Liver (tissue), 9 donors: Measurements from ENCODE around the gene QPCT. TPM values are rescaled to one million over a fixed set of nuclear protein-coding genes. Genes with fewer than 3 reads are reported as not detected.

Experiments used
- DNase-seq: peaks from one replicate; pipeline ENCODE4 v3.0.0-alpha.2; 2017; ENCODE audit warnings: low spot score
- H3K27ac ChIP-seq, 2 donors: one replicate each; pipeline ENCODE4 v1.7.0; 2013; ENCODE audit warnings: inconsistent platforms in 2 of 2, low read length in 2 of 2, control low read depth in 1 of 2, low read depth in 1 of 2, mild to moderate bottlenecking in 1 of 2
- H3K27me3 ChIP-seq, 4 donors: one replicate each; pipeline versions ENCODE4 v1.6.1 to v1.7.0; 2013; ENCODE audit warnings: low read length in 3 of 4, inconsistent platforms in 1 of 4, mild to moderate bottlenecking in 1 of 4, moderate library complexity in 1 of 4; ENCODE audit not compliant: control insufficient read depth in 4 of 4, insufficient read depth in 4 of 4
- H3K36me3 ChIP-seq, 4 donors: one replicate each; pipeline versions ENCODE4 v1.6.1 to v1.7.0; 2013; ENCODE audit warnings: low read length in 3 of 4, mild to moderate bottlenecking in 3 of 4, low read depth in 1 of 4, moderate library complexity in 1 of 4; ENCODE audit not compliant: control insufficient read depth in 4 of 4, insufficient read depth in 3 of 4
- H3K4me1 ChIP-seq, 4 donors: one replicate each; pipeline versions ENCODE4 v1.6.1 to v1.7.0; 2013; ENCODE audit warnings: low read length in 3 of 4, mild to moderate bottlenecking in 3 of 4, moderate library complexity in 1 of 4; ENCODE audit not compliant: control insufficient read depth in 4 of 4, insufficient read depth in 4 of 4
- H3K4me3 ChIP-seq, 3 donors: one replicate each; pipeline versions ENCODE4 v1.6.1 to v1.7.0; 2013; ENCODE audit warnings: low read length in 3 of 3, control low read depth in 1 of 3, low read depth in 1 of 3, mild to moderate bottlenecking in 1 of 3
- H3K9ac ChIP-seq, 2 donors: one replicate each; pipeline ENCODE4 v1.7.0; 2013; ENCODE audit warnings: low read length in 2 of 2, mild to moderate bottlenecking in 2 of 2, moderate library complexity in 2 of 2, control low read depth in 1 of 2, low read depth in 1 of 2
- H3K9me3 ChIP-seq, 4 donors: one replicate each; pipeline versions ENCODE4 v1.6.1 to v1.7.0; 2013; ENCODE audit warnings: low read length in 3 of 4; ENCODE audit not compliant: control insufficient read depth in 4 of 4
- ATF3 ChIP-seq: IDR thresholded peaks from 2 replicates; pipeline ENCODE4 v1.6.1; 2016; ENCODE audit warnings: antibody characterized with exemption
- CTCF ChIP-seq: fragments of 150-350 bp; IDR thresholded peaks from 2 replicates; pipeline ENCODE4 v1.5.1; 2017; ENCODE audit warnings: improper control_type of control experiment, low read depth, low read length; ENCODE audit not compliant: missing input control
- EGR1 ChIP-seq, 2 donors: IDR thresholded peaks; 2 replicates each; pipeline ENCODE4 v1.6.1; 2016 to 2018; ENCODE audit warnings: antibody characterized with exemption in 2 of 2, low read depth in 2 of 2
- GABPA ChIP-seq, 2 donors: IDR thresholded peaks in 1 of 2; conservative IDR thresholded peaks in 1 of 2; 2 replicates each; pipeline ENCODE4 v1.6.1; 2016; ENCODE audit warnings: antibody characterized with exemption in 2 of 2, mild to moderate bottlenecking in 1 of 2, moderate library complexity in 1 of 2
- HNF4A ChIP-seq, 2 donors: conservative IDR thresholded peaks; 2 replicates each; pipeline ENCODE4 v1.6.1; 2016; ENCODE audit warnings: antibody characterized with exemption in 2 of 2, mild to moderate bottlenecking in 2 of 2
- HNF4G ChIP-seq: IDR thresholded peaks from 2 replicates; pipeline ENCODE4 v1.6.1; 2016; ENCODE audit warnings: antibody characterized with exemption
- JUND ChIP-seq, 2 donors: IDR thresholded peaks; 2 replicates each; pipeline ENCODE4 v1.6.1; 2016; ENCODE audit warnings: antibody characterized with exemption in 2 of 2
- NR2F2 ChIP-seq: IDR thresholded peaks from 2 replicates; pipeline ENCODE4 v1.6.1; 2016; ENCODE audit warnings: antibody characterized with exemption
- REST ChIP-seq: IDR thresholded peaks from 2 replicates; pipeline ENCODE4 v1.6.1; 2016; ENCODE audit warnings: antibody characterized with exemption, mild to moderate bottlenecking
- RXRA ChIP-seq, 2 donors: IDR thresholded peaks; 2 replicates each; pipeline ENCODE4 v1.6.1; 2017 to 2018; ENCODE audit warnings: antibody characterized with exemption in 2 of 2, mild to moderate bottlenecking in 1 of 2
- SP1 ChIP-seq: IDR thresholded peaks from 2 replicates; pipeline ENCODE4 v1.6.1; 2018; ENCODE audit warnings: antibody characterized with exemption, mild to moderate bottlenecking
- TAF1 ChIP-seq: conservative IDR thresholded peaks from 2 replicates; pipeline ENCODE4 v1.6.1; 2016; ENCODE audit warnings: antibody characterized with exemption, mild to moderate bottlenecking
- YY1 ChIP-seq: IDR thresholded peaks from 2 replicates; pipeline ENCODE4 v1.6.1; 2016; ENCODE audit warnings: antibody characterized with exemption, mild to moderate bottlenecking
- WGBS: extraction: QIAGEN DNeasy Blood & Tissue Kit; methylation state at CpG from one replicate; pipeline ENCODE4 v1.1.7; 2013; 5-methylcytosine and 5-hydroxymethylcytosine counted together
- polyA plus RNA-seq, 2 donors: library from polyadenylated mRNA; stranded (reverse) in 1 of 2; unstranded in 1 of 2; fragments of 200-250 nt in 1 of 2; fragments of >200 nt in 1 of 2; fragmentation: Nextera tagmentation in 1 of 2; extraction: Ambion mirVana in 1 of 2; gene quantifications; one replicate each; pipeline versions ENCODE4 v1.2.1 to v1.2.3, GENCODE V29; 2013 to 2015
- total RNA-seq, 2 donors: library from RNA; depleted of rRNA; stranded (reverse); fragments of >200 nt; gene quantifications; one replicate each; pipeline ENCODE4 v1.2.3, GENCODE V29; 2014
- TF ChIP-seq, protein P1 (sequence below): IDR thresholded peaks from 2 replicates; pipeline ENCODE4 v1.6.1; 2016; ENCODE audit warnings: antibody characterized with exemption
- donor health status: healthy.
- donor health status: healthy.
- donor health status: healthy.
- donor health status: healthy.
- donor health status: healthy.

The QPCT gene
- total and polyA plus RNA-seq, 4 donors: 0.61 to 3.0 (median 1.2) TPM

DNA sequence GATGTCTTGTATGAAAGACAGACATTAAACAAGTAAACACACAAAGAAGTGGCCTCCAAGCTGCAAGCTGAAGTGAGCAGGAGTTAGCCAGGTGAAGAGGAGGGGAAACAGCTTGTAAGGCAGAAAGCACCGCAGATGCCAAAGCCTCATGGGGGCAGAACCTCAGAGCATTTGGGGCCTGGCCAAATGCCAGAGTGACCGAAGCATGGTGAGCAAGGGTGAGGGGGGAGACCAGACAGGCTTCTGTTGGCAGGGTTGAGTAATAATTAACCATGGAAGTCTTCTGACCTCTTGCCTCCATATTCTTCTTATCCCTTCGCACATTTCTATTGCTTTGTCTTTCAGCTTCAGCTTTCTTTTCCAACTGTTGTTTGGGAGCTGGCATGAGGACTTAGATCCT is 5.6 kb downstream of the QPCT start (continued):
- TF ChIP-seq REST (no peak), HNF4A (conservative IDR thresholded peaks at IDR 0.05) (no peak), GABPA (IDR thresholded peaks at IDR 0.05 in 1 of 2, conservative IDR thresholded peaks at IDR 0.05 in 1 of 2) (no peak), NR2F2 (no peak)

- no peak overlapping the region for H3K9ac ChIP-seq
- H3K36me3 ChIP-seq: no peaks in the 10 kb centered on the region
- WGBS: 96% methylated on average over 3 of the region's 3 CpGs
- H3K9me3 ChIP-seq: no peaks in the 10 kb centered on the region
- no peaks in the 10 kb centered on the region for H3K4me1 ChIP-seq
- no peak overlapping the region for H3K4me3 ChIP-seq
- no peak for DNase-seq
- H3K27me3 ChIP-seq: no peaks in the 10 kb centered on the region
- TF ChIP-seq NR2F2 (no peak), YY1 (no peak), REST (no peak), SP1 (no peak), RXRA (IDR thresholded peaks at IDR 0.05) (no peak), CTCF (no peak), EGR1 (IDR thresholded peaks at IDR 0.05; ENCODE audit: low read depth in 2 of 2) (no peak), JUND (IDR thresholded peaks at IDR 0.05) (no peak), TAF1 (no peak), HNF4G (no peak), ATF3 (no peak), GABPA (IDR thresholded peaks at IDR 0.05 in 1 of 2, conservative IDR thresholded peaks at IDR 0.05 in 1 of 2) (no peak)
- TF ChIP-seq, protein P1, sequence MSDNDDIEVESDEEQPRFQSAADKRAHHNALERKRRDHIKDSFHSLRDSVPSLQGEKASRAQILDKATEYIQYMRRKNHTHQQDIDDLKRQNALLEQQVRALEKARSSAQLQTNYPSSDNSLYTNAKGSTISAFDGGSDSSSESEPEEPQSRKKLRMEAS: no peak
- H3K27ac ChIP-seq: no peak overlapping the region
These were observed 10.1 kb downstream of the QPCT start for GRCh38 chr2:37354531-37354930.
